ENCODE results near the gene PRDM16. TPM values are rescaled to one million over a fixed set of nuclear protein-coding genes. Genes with fewer than 3 reads are reported as not detected.

PRDM16 gene
- polyA plus RNA-seq, 1 of the 3 experiments (the other 2 are of a cell fraction) = not detected

DNA sequence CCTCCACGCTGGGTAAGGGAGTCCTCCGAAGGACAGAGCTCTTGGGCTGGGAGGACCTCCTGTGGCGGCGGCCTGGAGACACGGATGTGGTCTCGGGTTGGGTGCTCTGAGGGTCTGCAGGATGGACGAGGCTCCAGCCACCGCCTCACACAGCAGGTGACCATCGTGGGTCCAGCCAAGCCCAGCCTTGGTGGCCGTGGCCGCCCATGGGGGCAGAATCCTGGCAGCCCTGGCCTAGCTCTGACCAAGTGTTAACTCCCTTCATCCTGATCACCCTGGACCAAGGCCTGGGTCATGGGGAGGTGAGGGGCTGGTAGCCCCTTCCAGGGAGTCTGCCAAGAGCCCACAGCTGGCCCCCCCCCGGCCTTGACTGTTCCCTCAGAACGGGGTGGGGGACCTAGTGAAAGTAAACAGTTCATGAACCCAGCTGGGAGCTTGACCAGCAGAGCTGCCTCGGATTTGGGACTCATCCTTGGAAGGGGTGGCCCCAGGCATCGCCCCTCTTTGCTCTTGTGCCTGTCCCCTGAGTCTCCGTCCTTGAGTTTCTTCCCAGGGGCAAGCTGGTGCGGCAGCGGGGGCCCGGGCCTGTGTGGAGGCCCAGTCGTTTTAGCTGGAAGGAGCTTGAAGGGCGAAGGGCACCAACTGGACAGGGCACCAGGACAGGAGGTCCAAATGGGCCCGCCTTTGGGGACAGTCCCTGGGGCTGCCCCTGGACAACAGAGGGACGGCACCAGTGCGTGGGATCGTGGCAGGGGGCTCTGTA is 403.3 kb downstream of the PRDM16 start (continued):
- TF ChIP-seq, protein P1, sequence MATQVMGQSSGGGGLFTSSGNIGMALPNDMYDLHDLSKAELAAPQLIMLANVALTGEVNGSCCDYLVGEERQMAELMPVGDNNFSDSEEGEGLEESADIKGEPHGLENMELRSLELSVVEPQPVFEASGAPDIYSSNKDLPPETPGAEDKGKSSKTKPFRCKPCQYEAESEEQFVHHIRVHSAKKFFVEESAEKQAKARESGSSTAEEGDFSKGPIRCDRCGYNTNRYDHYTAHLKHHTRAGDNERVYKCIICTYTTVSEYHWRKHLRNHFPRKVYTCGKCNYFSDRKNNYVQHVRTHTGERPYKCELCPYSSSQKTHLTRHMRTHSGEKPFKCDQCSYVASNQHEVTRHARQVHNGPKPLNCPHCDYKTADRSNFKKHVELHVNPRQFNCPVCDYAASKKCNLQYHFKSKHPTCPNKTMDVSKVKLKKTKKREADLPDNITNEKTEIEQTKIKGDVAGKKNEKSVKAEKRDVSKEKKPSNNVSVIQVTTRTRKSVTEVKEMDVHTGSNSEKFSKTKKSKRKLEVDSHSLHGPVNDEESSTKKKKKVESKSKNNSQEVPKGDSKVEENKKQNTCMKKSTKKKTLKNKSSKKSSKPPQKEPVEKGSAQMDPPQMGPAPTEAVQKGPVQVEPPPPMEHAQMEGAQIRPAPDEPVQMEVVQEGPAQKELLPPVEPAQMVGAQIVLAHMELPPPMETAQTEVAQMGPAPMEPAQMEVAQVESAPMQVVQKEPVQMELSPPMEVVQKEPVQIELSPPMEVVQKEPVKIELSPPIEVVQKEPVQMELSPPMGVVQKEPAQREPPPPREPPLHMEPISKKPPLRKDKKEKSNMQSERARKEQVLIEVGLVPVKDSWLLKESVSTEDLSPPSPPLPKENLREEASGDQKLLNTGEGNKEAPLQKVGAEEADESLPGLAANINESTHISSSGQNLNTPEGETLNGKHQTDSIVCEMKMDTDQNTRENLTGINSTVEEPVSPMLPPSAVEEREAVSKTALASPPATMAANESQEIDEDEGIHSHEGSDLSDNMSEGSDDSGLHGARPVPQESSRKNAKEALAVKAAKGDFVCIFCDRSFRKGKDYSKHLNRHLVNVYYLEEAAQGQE (IDR thresholded peaks at IDR 0.05; ENCODE audit: low read depth, low read length) = no peak
- no peak for TF ChIP-seq TCF12 (IDR thresholded peaks at IDR 0.05)
- no peak for TF ChIP-seq JUND (IDR thresholded peaks at IDR 0.05)
- TF ChIP-seq, protein P2, sequence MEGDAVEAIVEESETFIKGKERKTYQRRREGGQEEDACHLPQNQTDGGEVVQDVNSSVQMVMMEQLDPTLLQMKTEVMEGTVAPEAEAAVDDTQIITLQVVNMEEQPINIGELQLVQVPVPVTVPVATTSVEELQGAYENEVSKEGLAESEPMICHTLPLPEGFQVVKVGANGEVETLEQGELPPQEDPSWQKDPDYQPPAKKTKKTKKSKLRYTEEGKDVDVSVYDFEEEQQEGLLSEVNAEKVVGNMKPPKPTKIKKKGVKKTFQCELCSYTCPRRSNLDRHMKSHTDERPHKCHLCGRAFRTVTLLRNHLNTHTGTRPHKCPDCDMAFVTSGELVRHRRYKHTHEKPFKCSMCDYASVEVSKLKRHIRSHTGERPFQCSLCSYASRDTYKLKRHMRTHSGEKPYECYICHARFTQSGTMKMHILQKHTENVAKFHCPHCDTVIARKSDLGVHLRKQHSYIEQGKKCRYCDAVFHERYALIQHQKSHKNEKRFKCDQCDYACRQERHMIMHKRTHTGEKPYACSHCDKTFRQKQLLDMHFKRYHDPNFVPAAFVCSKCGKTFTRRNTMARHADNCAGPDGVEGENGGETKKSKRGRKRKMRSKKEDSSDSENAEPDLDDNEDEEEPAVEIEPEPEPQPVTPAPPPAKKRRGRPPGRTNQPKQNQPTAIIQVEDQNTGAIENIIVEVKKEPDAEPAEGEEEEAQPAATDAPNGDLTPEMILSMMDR (IDR thresholded peaks at IDR 0.05) = no peak

DNA sequence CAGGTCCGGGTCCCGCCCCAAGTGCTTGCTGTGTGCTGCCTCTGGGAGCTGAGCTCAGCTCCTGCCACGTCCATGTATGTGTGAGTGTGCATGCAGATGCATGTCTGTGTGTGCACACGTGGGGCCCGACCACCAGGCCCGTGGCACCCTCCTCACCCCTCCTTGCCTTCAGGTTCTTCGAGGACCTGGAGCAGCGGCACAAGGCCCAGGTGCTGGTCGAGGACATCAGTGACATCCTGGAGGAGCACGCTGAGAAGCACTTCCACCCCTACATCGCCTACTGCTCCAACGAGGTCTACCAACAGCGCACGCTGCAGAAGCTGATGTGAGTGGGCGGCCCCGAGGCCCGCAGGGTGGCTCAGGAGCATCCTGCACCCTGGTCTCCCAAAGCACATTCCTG is 403.9 kb downstream of the PRDM16 start:
- H3K36me3 ChIP-seq (replicated peaks in 1 of 2; ENCODE audit: control insufficient read depth in 1 of 2, insufficient read depth in 2 of 2, low read length in 1 of 2) = no peaks in the 10 kb centered on the region
- H3K79me2 ChIP-seq (ENCODE audit: insufficient read depth) = no peaks in the 10 kb centered on the region
- no peaks in the 10 kb centered on the region for H4K20me1 ChIP-seq (ENCODE audit: insufficient read depth)
- no peaks in the 10 kb centered on the region for H3F3A ChIP-seq (replicated peaks; ENCODE audit: insufficient read depth)
- ChIA-PET CTCF (interaction anchor here (1.0 to 4.1 kb wide), 9 partner anchors 9 to 146 kb away, joined by 3 to 99 read pairs (median 10); partner anchors contain the start of gene ARHGEF16), POLR2A (no interaction called here)
- H3K9ac ChIP-seq = no peak overlapping the region
- no peaks in the 10 kb centered on the region for H3K27me3 ChIP-seq (ENCODE audit: insufficient read depth)
- no peak overlapping the region for H3K27ac ChIP-seq (ENCODE audit: low read depth in 2 of 2, low read length in 1 of 2)
- TF ChIP-seq, protein P3, sequence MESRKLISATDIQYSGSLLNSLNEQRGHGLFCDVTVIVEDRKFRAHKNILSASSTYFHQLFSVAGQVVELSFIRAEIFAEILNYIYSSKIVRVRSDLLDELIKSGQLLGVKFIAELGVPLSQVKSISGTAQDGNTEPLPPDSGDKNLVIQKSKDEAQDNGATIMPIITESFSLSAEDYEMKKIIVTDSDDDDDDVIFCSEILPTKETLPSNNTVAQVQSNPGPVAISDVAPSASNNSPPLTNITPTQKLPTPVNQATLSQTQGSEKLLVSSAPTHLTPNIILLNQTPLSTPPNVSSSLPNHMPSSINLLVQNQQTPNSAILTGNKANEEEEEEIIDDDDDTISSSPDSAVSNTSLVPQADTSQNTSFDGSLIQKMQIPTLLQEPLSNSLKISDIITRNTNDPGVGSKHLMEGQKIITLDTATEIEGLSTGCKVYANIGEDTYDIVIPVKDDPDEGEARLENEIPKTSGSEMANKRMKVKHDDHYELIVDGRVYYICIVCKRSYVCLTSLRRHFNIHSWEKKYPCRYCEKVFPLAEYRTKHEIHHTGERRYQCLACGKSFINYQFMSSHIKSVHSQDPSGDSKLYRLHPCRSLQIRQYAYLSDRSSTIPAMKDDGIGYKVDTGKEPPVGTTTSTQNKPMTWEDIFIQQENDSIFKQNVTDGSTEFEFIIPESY (IDR thresholded peaks at IDR 0.05; ENCODE audit: borderline replicate concordance, low read depth) = no peak
- no peak for TF ChIP-seq NFIC (IDR thresholded peaks at IDR 0.05; ENCODE audit: borderline replicate concordance)
- no peak for TF ChIP-seq FOSL2 (IDR thresholded peaks at IDR 0.05; ENCODE audit: borderline replicate concordance, low read depth)
- no peak for TF ChIP-seq EP300 (IDR thresholded peaks at IDR 0.05; ENCODE audit: borderline replicate concordance in 1 of 2, low read depth in 1 of 2, low read length in 1 of 2)
- no peak for TF ChIP-seq TEAD4 (IDR thresholded peaks at IDR 0.05; ENCODE audit: borderline replicate concordance, insufficient read depth)
- no peak for TF ChIP-seq TCF12 (IDR thresholded peaks at IDR 0.05)
- TF ChIP-seq RCOR1 (IDR thresholded peaks at IDR 0.05; ENCODE audit: low read length) = no peak
- no peak for TF ChIP-seq CHD2 (IDR thresholded peaks at IDR 0.05; ENCODE audit: low read length, partially characterized antibody)
- TF ChIP-seq, protein P1 (IDR thresholded peaks at IDR 0.05; ENCODE audit: low read depth, low read length) = no peak
- TF ChIP-seq, protein P4, sequence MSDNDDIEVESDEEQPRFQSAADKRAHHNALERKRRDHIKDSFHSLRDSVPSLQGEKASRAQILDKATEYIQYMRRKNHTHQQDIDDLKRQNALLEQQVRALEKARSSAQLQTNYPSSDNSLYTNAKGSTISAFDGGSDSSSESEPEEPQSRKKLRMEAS (IDR thresholded peaks at IDR 0.05; ENCODE audit: low read depth) = no peak
- no peak overlapping the region for H3K4me3 ChIP-seq (ENCODE audit: low read depth in 2 of 2, low read length in 1 of 2)
- 80% methylated on average over 9 of the region's 17 CpGs for WGBS (ENCODE audit: low lambda C conversion rate)
- no peak overlapping the region for H3K4me2 ChIP-seq
- no peak for DNase-seq
- no peaks in the 10 kb centered on the region for H3K9me3 ChIP-seq
- no peaks in the 10 kb centered on the region for H3K9me2 ChIP-seq
- H3K4me1 ChIP-seq (ENCODE audit: control insufficient read depth in 1 of 2, insufficient read depth in 2 of 2, low read depth in 1 of 2, low read length in 1 of 2) = peaks cover 0 to 7% of the 10 kb centered on the region in 2 experiments; a peak in 2 of 4 replicates
- H2AFZ ChIP-seq (ENCODE audit: low read depth) = no peak overlapping the region

Measured in SK-N-SH (cell line).